HL-60 (cell line): ENCODE data around the gene VWA8.

Source experiments
- CTCF ChIP-seq: IDR thresholded peaks from one replicate; pipeline ENCODE4 v1.5.1; 2011; ENCODE audit warnings: low read length, control low read depth, inconsistent platforms; ENCODE audit not compliant: insufficient read depth
- POLR2AphosphoS5 ChIP-seq: IDR thresholded peaks from 2 replicates; pipeline ENCODE4 v1.6.1; 2012; ENCODE audit warnings: low read depth

- TF ChIP-seq CTCF: no peak
- TF ChIP-seq POLR2AphosphoS5: no peak
These were observed 269.6 kb downstream of the VWA8 start for GRCh38 chr13:41691274-41691673.
